ENCODE measurements around the gene TTC8.

Gene TTC8

GRCh38 chr14:88901991-88902390, 77.5 kb downstream of the TTC8 start:
- H3K27ac ChIP-seq (ENCODE audit: low read depth, low read length), result no peak overlapping the region
- 0 out of 2 replicates have a peak, but pooled peaks cover 6% of the 10 kb centered on the region for H3K9me3 ChIP-seq (ENCODE audit: control insufficient read depth, insufficient read depth, low read length)
- no peaks in the 10 kb centered on the region for H3K4me1 ChIP-seq (ENCODE audit: control insufficient read depth, insufficient read depth, low read length)
- no peaks in the 10 kb centered on the region for H3K27me3 ChIP-seq (ENCODE audit: control insufficient read depth, insufficient read depth, low read length)
- no peak overlapping the region for H3K9ac ChIP-seq (ENCODE audit: low read depth, low read length)
- H3K4me3 ChIP-seq (ENCODE audit: low read depth, low read length), result no peak overlapping the region
- no peaks in the 10 kb centered on the region for H3K36me3 ChIP-seq (ENCODE audit: control insufficient read depth, insufficient read depth, low read length)

- H3K27me3 ChIP-seq (ENCODE audit: control insufficient read depth, insufficient read depth, low read length), result no peaks in the 10 kb centered on the region
- 0 out of 2 replicates have a peak, but pooled peaks cover 4% of the 10 kb centered on the region for H3K9me3 ChIP-seq (ENCODE audit: control insufficient read depth, insufficient read depth, low read length)
- no peaks in the 10 kb centered on the region for H3K36me3 ChIP-seq (ENCODE audit: control insufficient read depth, insufficient read depth, low read length)
- no peak overlapping the region for H3K27ac ChIP-seq (ENCODE audit: low read depth, low read length)
- no peak overlapping the region for H3K9ac ChIP-seq (ENCODE audit: low read depth, low read length)
- no peak overlapping the region for H3K4me3 ChIP-seq (ENCODE audit: low read depth, low read length)
- no peaks in the 10 kb centered on the region for H3K4me1 ChIP-seq (ENCODE audit: control insufficient read depth, insufficient read depth, low read length)
Observed at GRCh38 chr14:88902850-88903249, 78.4 kb downstream of the TTC8 start.

GRCh38 chr14:88904206-88904647, 79.8 kb downstream of the TTC8 start:
- Histone ChIP-seq H3K36me3 (ENCODE audit: control insufficient read depth, insufficient read depth, low read length) (no peaks in the 10 kb centered on the region), H3K9ac (ENCODE audit: low read depth, low read length) (no peak overlapping the region), H3K9me3 (ENCODE audit: control insufficient read depth, insufficient read depth, low read length) (no peaks in the 10 kb centered on the region), H3K4me1 (ENCODE audit: control insufficient read depth, insufficient read depth, low read length) (no peaks in the 10 kb centered on the region), H3K27me3 (ENCODE audit: control insufficient read depth, insufficient read depth, low read length) (no peaks in the 10 kb centered on the region), H3K27ac (ENCODE audit: low read depth, low read length) (no peak overlapping the region), H3K4me3 (ENCODE audit: low read depth, low read length) (no peak overlapping the region)

GRCh38 chr14:88904864-88905263, 80.4 kb downstream of the TTC8 start:
- Histone ChIP-seq H3K27me3 (ENCODE audit: control insufficient read depth, insufficient read depth, low read length) (no peaks in the 10 kb centered on the region), H3K4me3 (ENCODE audit: low read depth, low read length) (no peak overlapping the region), H3K4me1 (ENCODE audit: control insufficient read depth, insufficient read depth, low read length) (no peaks in the 10 kb centered on the region), H3K9ac (ENCODE audit: low read depth, low read length) (no peak overlapping the region), H3K9me3 (ENCODE audit: control insufficient read depth, insufficient read depth, low read length) (no peaks in the 10 kb centered on the region), H3K27ac (ENCODE audit: low read depth, low read length) (no peak overlapping the region), H3K36me3 (ENCODE audit: control insufficient read depth, insufficient read depth, low read length) (no peaks in the 10 kb centered on the region)

DNA sequence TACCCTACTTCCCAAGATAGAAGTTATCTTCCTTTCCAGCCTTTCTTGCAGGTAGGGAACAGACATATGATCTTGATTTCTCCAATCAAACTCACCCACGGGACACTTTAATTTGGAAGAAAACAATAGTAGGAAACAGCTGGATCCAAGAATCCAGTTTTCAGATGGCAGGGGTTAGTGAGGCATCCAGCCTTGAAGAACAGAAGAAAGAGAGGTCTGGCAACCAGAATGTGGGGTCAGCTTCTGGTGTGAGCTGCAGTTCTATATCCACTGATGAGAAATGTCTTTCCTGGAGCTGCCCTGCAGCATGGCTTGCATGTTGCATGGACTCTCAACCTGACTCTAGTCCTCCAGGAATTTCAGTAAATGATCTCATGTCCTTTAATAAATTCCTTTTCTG, 83.8 kb downstream of the TTC8 start:
- Histone ChIP-seq H3K9me3 (ENCODE audit: control insufficient read depth, insufficient read depth, low read length) (no peaks in the 10 kb centered on the region), H3K36me3 (ENCODE audit: control insufficient read depth, insufficient read depth, low read length) (no peaks in the 10 kb centered on the region), H3K9ac (ENCODE audit: low read depth, low read length) (no peak overlapping the region)

DNA sequence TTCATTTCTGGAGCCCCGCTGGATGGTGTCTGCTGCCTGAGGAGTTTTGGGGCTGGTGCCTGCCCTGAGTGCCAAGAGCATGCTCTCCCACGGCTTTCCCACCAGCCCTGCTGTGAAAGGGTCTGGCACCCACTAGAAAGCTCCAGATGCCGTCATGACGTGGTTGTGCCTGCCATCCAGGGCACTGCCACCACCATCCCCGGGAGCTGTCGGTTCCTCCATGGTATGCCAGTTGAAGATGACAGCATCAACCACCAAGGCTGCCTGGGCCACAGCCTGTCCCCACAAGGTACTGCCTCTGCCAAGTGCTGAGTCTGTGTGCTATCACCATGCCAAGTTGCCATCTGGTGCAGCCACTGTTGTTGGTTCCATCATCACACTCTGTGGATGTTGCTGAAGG, 85.9 kb downstream of the TTC8 start:
- Histone ChIP-seq H3K27ac (ENCODE audit: low read depth, low read length) (no peak overlapping the region), H3K4me3 (ENCODE audit: low read depth, low read length) (no peak overlapping the region), H3K4me1 (ENCODE audit: control insufficient read depth, insufficient read depth, low read length) (no peaks in the 10 kb centered on the region), H3K9ac (ENCODE audit: low read depth, low read length) (no peak overlapping the region), H3K9me3 (ENCODE audit: control insufficient read depth, insufficient read depth, low read length) (no peaks in the 10 kb centered on the region), H3K36me3 (ENCODE audit: control insufficient read depth, insufficient read depth, low read length) (no peaks in the 10 kb centered on the region), H3K27me3 (ENCODE audit: control insufficient read depth, insufficient read depth, low read length) (no peaks in the 10 kb centered on the region)

More for the DNA sequence above, 83.8 kb downstream of the TTC8 start:
- Histone ChIP-seq H3K4me1 (ENCODE audit: control insufficient read depth, insufficient read depth, low read length) (no peaks in the 10 kb centered on the region), H3K4me3 (ENCODE audit: low read depth, low read length) (no peak overlapping the region), H3K27me3 (ENCODE audit: control insufficient read depth, insufficient read depth, low read length) (no peaks in the 10 kb centered on the region), H3K27ac (ENCODE audit: low read depth, low read length) (no peak overlapping the region)

DNA sequence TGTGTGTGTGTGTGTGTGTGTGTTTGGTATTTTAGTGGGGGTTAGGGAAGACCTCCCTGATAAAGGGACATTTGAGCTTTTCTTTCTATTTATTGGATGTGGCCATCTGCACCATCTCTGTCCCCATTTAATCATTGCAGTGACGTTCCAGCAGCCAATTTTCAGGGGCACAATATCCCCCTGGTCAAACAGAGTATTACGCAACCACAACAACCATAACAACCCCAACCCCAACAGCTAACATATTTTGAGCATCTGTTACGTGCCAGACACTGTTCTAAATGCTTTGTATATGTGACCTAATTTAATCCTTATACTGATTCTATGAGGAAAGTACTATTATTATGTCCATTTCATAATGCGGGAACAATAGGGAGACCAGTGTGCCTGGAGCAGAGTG, 87.4 kb downstream of the TTC8 start:
- H3K9me3 ChIP-seq (ENCODE audit: control insufficient read depth, insufficient read depth, low read length), result no peaks in the 10 kb centered on the region
- no peaks in the 10 kb centered on the region for H3K36me3 ChIP-seq (ENCODE audit: control insufficient read depth, insufficient read depth, low read length)
- H3K4me3 ChIP-seq (ENCODE audit: low read depth, low read length), result no peak overlapping the region
- no peaks in the 10 kb centered on the region for H3K4me1 ChIP-seq (ENCODE audit: control insufficient read depth, insufficient read depth, low read length)
- no peaks in the 10 kb centered on the region for H3K27me3 ChIP-seq (ENCODE audit: control insufficient read depth, insufficient read depth, low read length)
- H3K27ac ChIP-seq (ENCODE audit: low read depth, low read length), result no peak overlapping the region
- no peak overlapping the region for H3K9ac ChIP-seq (ENCODE audit: low read depth, low read length)

- H3K36me3 ChIP-seq (ENCODE audit: control insufficient read depth, insufficient read depth, low read length), result no peaks in the 10 kb centered on the region
- H3K9me3 ChIP-seq (ENCODE audit: control insufficient read depth, insufficient read depth, low read length), result no peaks in the 10 kb centered on the region
- no peak overlapping the region for H3K27ac ChIP-seq (ENCODE audit: low read depth, low read length)
- no peaks in the 10 kb centered on the region for H3K27me3 ChIP-seq (ENCODE audit: control insufficient read depth, insufficient read depth, low read length)
- H3K4me1 ChIP-seq (ENCODE audit: control insufficient read depth, insufficient read depth, low read length), result no peaks in the 10 kb centered on the region
- no peak overlapping the region for H3K9ac ChIP-seq (ENCODE audit: low read depth, low read length)
- H3K4me3 ChIP-seq (ENCODE audit: low read depth, low read length), result no peak overlapping the region
Observed at GRCh38 chr14:88914956-88915355, 90.5 kb downstream of the TTC8 start.

DNA sequence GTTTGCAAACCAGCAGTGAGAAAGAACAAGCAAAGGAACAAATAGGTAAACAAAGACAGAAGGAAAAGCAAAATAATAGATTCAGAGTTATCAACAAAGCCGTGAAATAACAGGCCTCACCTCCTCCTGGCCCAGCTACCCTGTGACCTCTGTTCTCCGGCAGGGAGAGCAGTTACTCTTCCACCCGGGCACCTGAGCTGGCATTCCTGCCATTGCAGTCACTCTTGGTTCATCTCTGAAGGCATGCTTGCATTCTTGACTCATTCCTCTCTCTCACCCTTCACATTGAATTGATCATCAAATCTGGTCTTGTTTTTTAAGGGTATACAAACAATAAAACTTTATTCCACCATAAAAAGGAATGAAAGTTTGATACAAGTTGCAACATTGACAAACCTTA, 95.1 kb downstream of the TTC8 start:
- Histone ChIP-seq H3K27ac (ENCODE audit: low read depth, low read length) (no peak overlapping the region), H3K9ac (ENCODE audit: low read depth, low read length) (no peak overlapping the region), H3K9me3 (ENCODE audit: control insufficient read depth, insufficient read depth, low read length) (no peaks in the 10 kb centered on the region), H3K27me3 (ENCODE audit: control insufficient read depth, insufficient read depth, low read length) (no peaks in the 10 kb centered on the region), H3K36me3 (ENCODE audit: control insufficient read depth, insufficient read depth, low read length) (no peaks in the 10 kb centered on the region), H3K4me3 (ENCODE audit: low read depth, low read length) (no peak overlapping the region), H3K4me1 (ENCODE audit: control insufficient read depth, insufficient read depth, low read length) (no peaks in the 10 kb centered on the region)
